GM23338 (cell line): ENCODE data around the gene SZT2. TPM values are rescaled to one million over a fixed set of nuclear protein-coding genes. Genes with fewer than 3 reads are reported as not detected.

ENCODE experiments used
- ATAC-seq: fragments of 200-7000 bp; cut with Tn5 transposase; 3 replicates; pipeline ENCODE4 v1.9.1; 2020
- DNase-seq: peaks from one replicate; pipeline ENCODE4 v3.0.0-alpha.2; 2015; ENCODE audit warnings: low spot score
- H2AFZ ChIP-seq: fragments of 200-600 bp; sonication (generic); 2 replicates; pipeline ENCODE4 v1.8.0; 2016; ENCODE audit warnings: antibody characterized with exemption, mild to moderate bottlenecking, moderate library complexity
- H3F3A ChIP-seq: fragments of 200-600 bp; sonication (generic); replicated peaks from 2 replicates; pipeline ENCODE4 v1.8.0; 2017; ENCODE audit warnings: antibody characterized with exemption, mixed run types, low read depth
- H3K27ac ChIP-seq: fragments of 200-600 bp; sonication (generic); 2 replicates; pipeline ENCODE4 v1.6.1; 2016; ENCODE audit warnings: low read depth
- H3K27me3 ChIP-seq: fragments of 200-600 bp; sonication (generic); 2 replicates; pipeline ENCODE4 v1.8.0; 2016; ENCODE audit warnings: mild to moderate bottlenecking, mixed run types, moderate library complexity; ENCODE audit not compliant: insufficient read depth
- H3K36me3 ChIP-seq: fragments of 200-600 bp; sonication (generic); 2 replicates; pipeline ENCODE4 v1.8.0; 2016; ENCODE audit warnings: mild to moderate bottlenecking; ENCODE audit not compliant: insufficient read depth
- H3K4me1 ChIP-seq: fragments of 200-600 bp; sonication (generic); 2 replicates; pipeline ENCODE4 v1.8.0; 2016; ENCODE audit warnings: mild to moderate bottlenecking, moderate library complexity; ENCODE audit not compliant: insufficient read depth
- H3K4me2 ChIP-seq: fragments of 200-600 bp; sonication (generic); 2 replicates; pipeline ENCODE4 v1.7.1; 2017; ENCODE audit warnings: mixed run types
- H3K4me3 ChIP-seq: fragments of 200-600 bp; sonication (generic); 2 replicates; pipeline ENCODE4 v1.6.1; 2016; ENCODE audit warnings: mixed run types
- H3K79me2 ChIP-seq: fragments of 200-600 bp; sonication (generic); replicated peaks from 2 replicates; pipeline ENCODE4 v1.8.0; 2017; ENCODE audit warnings: mild to moderate bottlenecking; ENCODE audit not compliant: insufficient read depth
- H3K9me2 ChIP-seq: fragments of 200-600 bp; sonication (generic); 2 replicates; pipeline ENCODE4 v1.8.0; 2017; ENCODE audit not compliant: insufficient read depth
- H4K20me1 ChIP-seq: fragments of 200-600 bp; sonication (generic); replicated peaks from 2 replicates; pipeline ENCODE4 v1.8.0; 2017; ENCODE audit warnings: mild to moderate bottlenecking; ENCODE audit not compliant: insufficient read depth
- H3K27ac Mint-ChIP-seq: 2 replicates; pipeline ENCODE4 v1.8.0; 2020; ENCODE audit warnings: inconsistent platforms, mild to moderate bottlenecking, moderate library complexity, mixed read lengths
- H3K27me3 Mint-ChIP-seq: 3 replicates; pipeline ENCODE4 v1.8.0; 2022; ENCODE audit warnings: low read depth, mild to moderate bottlenecking, moderate library complexity, mixed read lengths, inconsistent platforms; ENCODE audit not compliant: insufficient read depth, poor library complexity
- H3K36me3 Mint-ChIP-seq: 3 replicates; pipeline ENCODE4 v1.8.0; 2021; ENCODE audit warnings: low read depth, mild to moderate bottlenecking, inconsistent platforms, moderate library complexity, mixed read lengths
- H3K4me1 Mint-ChIP-seq: 3 replicates; pipeline ENCODE4 v1.8.0; 2020; ENCODE audit warnings: mild to moderate bottlenecking, inconsistent platforms, mixed read lengths
- H3K4me3 Mint-ChIP-seq: 3 replicates; pipeline ENCODE4 v1.8.0; 2021; ENCODE audit warnings: moderate library complexity, mild to moderate bottlenecking, inconsistent platforms, mixed read lengths
- H3K9me3 Mint-ChIP-seq: 3 replicates; pipeline ENCODE4 v1.8.0; 2020; ENCODE audit warnings: moderate library complexity, mild to moderate bottlenecking, inconsistent platforms, mixed read lengths
- CREB1 ChIP-seq: fragments of 250-450 bp; sonication (Bioruptor Pico); IDR thresholded peaks from 2 replicates; pipeline ENCODE4 v1.5.0; 2020; ENCODE audit warnings: low read depth, mild to moderate bottlenecking, moderate library complexity
- EZH2 ChIP-seq: fragments of 200-600 bp; sonication (generic); IDR thresholded peaks from one replicate; pipeline ENCODE4 v1.8.0; 2017; ENCODE audit warnings: antibody characterized with exemption, mild to moderate bottlenecking, low read depth; ENCODE audit not compliant: unreplicated experiment
- JUNB ChIP-seq: IDR thresholded peaks from one replicate; pipeline ENCODE4 v1.6.1; 2016; ENCODE audit warnings: antibody characterized with exemption; ENCODE audit not compliant: unreplicated experiment
- NANOG ChIP-seq: IDR thresholded peaks from 2 replicates; pipeline ENCODE4 v1.6.1; 2016; ENCODE audit warnings: antibody characterized with exemption, borderline replicate concordance
- POLR2AphosphoS5 ChIP-seq: IDR thresholded peaks from 2 replicates; pipeline ENCODE4 v1.6.1; 2016; ENCODE audit warnings: antibody characterized with exemption, low read depth
- STAT1 ChIP-seq: IDR thresholded peaks from one replicate; pipeline ENCODE4 v1.6.1; 2016; ENCODE audit warnings: antibody characterized with exemption; ENCODE audit not compliant: unreplicated experiment
- ZNF114 ChIP-seq: fragments of 250-450 bp; sonication (Bioruptor Pico); IDR thresholded peaks from 2 replicates; pipeline ENCODE4 v1.5.0; 2020; ENCODE audit warnings: mild to moderate bottlenecking, moderate library complexity
- ZNF331 ChIP-seq: fragments of 250-450 bp; sonication (Bioruptor Pico); IDR thresholded peaks from 2 replicates; pipeline ENCODE4 v1.5.0; 2020; ENCODE audit warnings: low read depth, mild to moderate bottlenecking, moderate library complexity
- polyA plus RNA-seq: library from polyadenylated mRNA; unstranded; fragments of >200 nt; fragmentation: Nextera tagmentation; extraction: Ambion mirVana; gene quantifications from 2 replicates; pipeline ENCODE4 v1.2.1, GENCODE V29; 2016
- total RNA-seq: library from RNA; depleted of rRNA; stranded (reverse); fragments of >200 nt; shearing (Covaris generic); gene quantifications from 2 replicates; pipeline ENCODE4 v1.2.3, GENCODE V29; 2014
- TF ChIP-seq, protein P1 (sequence below): fragments of 250-450 bp; sonication (Bioruptor Pico); IDR thresholded peaks from 2 replicates; pipeline ENCODE4 v1.5.0; 2020; ENCODE audit warnings: mild to moderate bottlenecking, moderate library complexity
- TF ChIP-seq, protein P2 (sequence below), 2 experiments: fragments of 200-600 bp in 1 of 2; sonication (generic) in 1 of 2; conservative IDR thresholded peaks; 2 replicates each; pipeline versions ENCODE4 v1.5.1 to v1.6.1; 2016 to 2017; ENCODE audit warnings: antibody characterized with exemption in 2 of 2, low read depth in 2 of 2, mild to moderate bottlenecking in 2 of 2, moderate library complexity in 1 of 2
- TF ChIP-seq, protein P3 (sequence below): IDR thresholded peaks from one replicate; pipeline ENCODE4 v1.6.1; 2018; ENCODE audit warnings: antibody characterized with exemption; ENCODE audit not compliant: unreplicated experiment
- TF ChIP-seq, protein P4 (sequence below): IDR thresholded peaks from 2 replicates; pipeline ENCODE4 v1.6.1; 2016; ENCODE audit warnings: antibody characterized with exemption

Gene SZT2
- total and polyA plus RNA-seq, 2 experiments from 2014 or later, result 4.1 to 16.1 TPM

DNA sequence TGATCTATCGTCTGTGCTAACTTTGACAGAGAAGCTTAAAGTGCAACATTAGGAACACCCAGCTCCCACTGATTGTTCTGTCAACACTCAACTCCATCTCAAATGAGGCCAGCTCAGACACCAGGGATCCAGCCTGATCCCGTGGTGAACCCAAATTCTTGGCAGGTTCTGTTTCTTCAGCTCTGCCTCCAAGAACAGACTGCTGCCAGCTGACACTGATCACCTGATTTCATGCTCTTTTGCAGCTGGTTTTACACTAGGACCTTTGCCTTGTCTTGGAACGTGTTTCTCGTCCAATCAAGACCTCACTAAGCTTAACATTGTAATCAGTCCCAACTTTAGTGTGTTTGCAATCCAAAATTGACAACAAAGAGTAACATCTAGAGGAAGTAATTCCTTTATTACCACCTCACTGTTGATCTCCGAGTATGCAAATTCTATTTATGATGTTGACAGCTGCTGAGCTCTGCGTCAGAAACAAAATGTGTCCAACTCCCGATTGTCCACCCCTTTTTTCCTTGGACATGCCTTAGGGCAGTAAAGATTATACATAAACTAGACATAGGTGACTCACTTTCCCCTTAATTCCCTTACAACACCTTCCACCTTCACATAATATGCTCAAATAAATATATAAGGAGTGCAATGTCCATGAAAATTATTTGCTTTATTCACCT lies 65.7 kb downstream of the SZT2 start:
- Histone ChIP-seq H3K9me2 (no peaks in the 10 kb centered on the region), H2AFZ (no peak overlapping the region), H3K27ac (no peak overlapping the region), H3K4me3 (no peak overlapping the region), H3K4me2 (0 out of 2 replicates have a peak overlapping the region, but pooled peaks have one; percentile 36), H3F3A (no peaks in the 10 kb centered on the region), H4K20me1 (no peaks in the 10 kb centered on the region; the same call in 1 of the 2 replicates), H3K4me1 (peaks cover 6% of the 10 kb centered on the region), H3K79me2 (no peaks in the 10 kb centered on the region), H3K36me3 (no peaks in the 10 kb centered on the region; the same call in 1 of the 2 replicates), H3K27me3 (no peaks in the 10 kb centered on the region)
- Mint-ChIP-seq H3K27ac (no peak overlapping the region), H3K4me1 (peaks cover 21% of the 10 kb centered on the region), H3K9me3 (peaks cover 3% of the 10 kb centered on the region; the same call in 2 of the 3 replicates), H3K36me3 (peaks cover 22% of the 10 kb centered on the region), H3K27me3 (peaks cover 22% of the 10 kb centered on the region), H3K4me3 (0 out of 3 replicates have a peak overlapping the region, but pooled peaks have one; percentile 7)
- DNase-seq (no peak), ATAC-seq (no peak)
- TF ChIP-seq, protein P1, sequence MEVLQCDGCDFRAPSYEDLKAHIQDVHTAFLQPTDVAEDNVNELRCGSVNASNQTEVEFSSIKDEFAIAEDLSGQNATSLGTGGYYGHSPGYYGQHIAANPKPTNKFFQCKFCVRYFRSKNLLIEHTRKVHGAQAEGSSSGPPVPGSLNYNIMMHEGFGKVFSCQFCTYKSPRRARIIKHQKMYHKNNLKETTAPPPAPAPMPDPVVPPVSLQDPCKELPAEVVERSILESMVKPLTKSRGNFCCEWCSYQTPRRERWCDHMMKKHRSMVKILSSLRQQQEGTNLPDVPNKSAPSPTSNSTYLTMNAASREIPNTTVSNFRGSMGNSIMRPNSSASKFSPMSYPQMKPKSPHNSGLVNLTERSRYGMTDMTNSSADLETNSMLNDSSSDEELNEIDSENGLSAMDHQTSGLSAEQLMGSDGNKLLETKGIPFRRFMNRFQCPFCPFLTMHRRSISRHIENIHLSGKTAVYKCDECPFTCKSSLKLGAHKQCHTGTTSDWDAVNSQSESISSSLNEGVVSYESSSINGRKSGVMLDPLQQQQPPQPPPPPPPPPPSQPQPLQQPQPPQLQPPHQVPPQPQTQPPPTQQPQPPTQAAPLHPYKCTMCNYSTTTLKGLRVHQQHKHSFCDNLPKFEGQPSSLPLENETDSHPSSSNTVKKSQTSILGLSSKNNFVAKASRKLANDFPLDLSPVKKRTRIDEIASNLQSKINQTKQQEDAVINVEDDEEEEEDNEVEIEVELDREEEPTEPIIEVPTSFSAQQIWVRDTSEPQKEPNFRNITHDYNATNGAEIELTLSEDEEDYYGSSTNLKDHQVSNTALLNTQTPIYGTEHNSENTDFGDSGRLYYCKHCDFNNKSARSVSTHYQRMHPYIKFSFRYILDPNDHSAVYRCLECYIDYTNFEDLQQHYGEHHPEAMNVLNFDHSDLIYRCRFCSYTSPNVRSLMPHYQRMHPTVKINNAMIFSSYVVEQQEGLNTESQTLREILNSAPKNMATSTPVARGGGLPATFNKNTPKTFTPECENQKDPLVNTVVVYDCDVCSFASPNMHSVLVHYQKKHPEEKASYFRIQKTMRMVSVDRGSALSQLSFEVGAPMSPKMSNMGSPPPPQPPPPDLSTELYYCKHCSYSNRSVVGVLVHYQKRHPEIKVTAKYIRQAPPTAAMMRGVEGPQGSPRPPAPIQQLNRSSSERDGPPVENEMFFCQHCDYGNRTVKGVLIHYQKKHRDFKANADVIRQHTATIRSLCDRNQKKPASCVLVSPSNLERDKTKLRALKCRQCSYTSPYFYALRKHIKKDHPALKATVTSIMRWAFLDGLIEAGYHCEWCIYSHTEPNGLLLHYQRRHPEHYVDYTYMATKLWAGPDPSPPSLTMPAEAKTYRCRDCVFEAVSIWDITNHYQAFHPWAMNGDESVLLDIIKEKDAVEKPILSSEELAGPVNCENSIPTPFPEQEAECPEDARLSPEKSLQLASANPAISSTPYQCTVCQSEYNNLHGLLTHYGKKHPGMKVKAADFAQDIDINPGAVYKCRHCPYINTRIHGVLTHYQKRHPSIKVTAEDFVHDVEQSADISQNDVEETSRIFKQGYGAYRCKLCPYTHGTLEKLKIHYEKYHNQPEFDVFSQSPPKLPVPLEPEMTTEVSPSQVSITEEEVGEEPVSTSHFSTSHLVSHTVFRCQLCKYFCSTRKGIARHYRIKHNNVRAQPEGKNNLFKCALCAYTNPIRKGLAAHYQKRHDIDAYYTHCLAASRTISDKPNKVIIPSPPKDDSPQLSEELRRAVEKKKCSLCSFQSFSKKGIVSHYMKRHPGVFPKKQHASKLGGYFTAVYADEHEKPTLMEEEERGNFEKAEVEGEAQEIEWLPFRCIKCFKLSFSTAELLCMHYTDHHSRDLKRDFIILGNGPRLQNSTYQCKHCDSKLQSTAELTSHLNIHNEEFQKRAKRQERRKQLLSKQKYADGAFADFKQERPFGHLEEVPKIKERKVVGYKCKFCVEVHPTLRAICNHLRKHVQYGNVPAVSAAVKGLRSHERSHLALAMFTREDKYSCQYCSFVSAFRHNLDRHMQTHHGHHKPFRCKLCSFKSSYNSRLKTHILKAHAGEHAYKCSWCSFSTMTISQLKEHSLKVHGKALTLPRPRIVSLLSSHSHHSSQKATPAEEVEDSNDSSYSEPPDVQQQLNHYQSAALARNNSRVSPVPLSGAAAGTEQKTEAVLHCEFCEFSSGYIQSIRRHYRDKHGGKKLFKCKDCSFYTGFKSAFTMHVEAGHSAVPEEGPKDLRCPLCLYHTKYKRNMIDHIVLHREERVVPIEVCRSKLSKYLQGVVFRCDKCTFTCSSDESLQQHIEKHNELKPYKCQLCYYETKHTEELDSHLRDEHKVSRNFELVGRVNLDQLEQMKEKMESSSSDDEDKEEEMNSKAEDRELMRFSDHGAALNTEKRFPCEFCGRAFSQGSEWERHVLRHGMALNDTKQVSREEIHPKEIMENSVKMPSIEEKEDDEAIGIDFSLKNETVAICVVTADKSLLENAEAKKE, result no peak
- TF ChIP-seq STAT1 (no peak), JUNB (no peak), EZH2 (no peak), ZNF331 (CRISPR knock-in tag) (no peak), CREB1 (CRISPR knock-in tag) (no peak), NANOG (no peak), ZNF114 (no peak), POLR2AphosphoS5 (no peak)
- TF ChIP-seq, protein P2, sequence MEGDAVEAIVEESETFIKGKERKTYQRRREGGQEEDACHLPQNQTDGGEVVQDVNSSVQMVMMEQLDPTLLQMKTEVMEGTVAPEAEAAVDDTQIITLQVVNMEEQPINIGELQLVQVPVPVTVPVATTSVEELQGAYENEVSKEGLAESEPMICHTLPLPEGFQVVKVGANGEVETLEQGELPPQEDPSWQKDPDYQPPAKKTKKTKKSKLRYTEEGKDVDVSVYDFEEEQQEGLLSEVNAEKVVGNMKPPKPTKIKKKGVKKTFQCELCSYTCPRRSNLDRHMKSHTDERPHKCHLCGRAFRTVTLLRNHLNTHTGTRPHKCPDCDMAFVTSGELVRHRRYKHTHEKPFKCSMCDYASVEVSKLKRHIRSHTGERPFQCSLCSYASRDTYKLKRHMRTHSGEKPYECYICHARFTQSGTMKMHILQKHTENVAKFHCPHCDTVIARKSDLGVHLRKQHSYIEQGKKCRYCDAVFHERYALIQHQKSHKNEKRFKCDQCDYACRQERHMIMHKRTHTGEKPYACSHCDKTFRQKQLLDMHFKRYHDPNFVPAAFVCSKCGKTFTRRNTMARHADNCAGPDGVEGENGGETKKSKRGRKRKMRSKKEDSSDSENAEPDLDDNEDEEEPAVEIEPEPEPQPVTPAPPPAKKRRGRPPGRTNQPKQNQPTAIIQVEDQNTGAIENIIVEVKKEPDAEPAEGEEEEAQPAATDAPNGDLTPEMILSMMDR (conservative IDR thresholded peaks at IDR 0.05; ENCODE audit: low read depth in 2 of 2), result no peak
- TF ChIP-seq, protein P3, sequence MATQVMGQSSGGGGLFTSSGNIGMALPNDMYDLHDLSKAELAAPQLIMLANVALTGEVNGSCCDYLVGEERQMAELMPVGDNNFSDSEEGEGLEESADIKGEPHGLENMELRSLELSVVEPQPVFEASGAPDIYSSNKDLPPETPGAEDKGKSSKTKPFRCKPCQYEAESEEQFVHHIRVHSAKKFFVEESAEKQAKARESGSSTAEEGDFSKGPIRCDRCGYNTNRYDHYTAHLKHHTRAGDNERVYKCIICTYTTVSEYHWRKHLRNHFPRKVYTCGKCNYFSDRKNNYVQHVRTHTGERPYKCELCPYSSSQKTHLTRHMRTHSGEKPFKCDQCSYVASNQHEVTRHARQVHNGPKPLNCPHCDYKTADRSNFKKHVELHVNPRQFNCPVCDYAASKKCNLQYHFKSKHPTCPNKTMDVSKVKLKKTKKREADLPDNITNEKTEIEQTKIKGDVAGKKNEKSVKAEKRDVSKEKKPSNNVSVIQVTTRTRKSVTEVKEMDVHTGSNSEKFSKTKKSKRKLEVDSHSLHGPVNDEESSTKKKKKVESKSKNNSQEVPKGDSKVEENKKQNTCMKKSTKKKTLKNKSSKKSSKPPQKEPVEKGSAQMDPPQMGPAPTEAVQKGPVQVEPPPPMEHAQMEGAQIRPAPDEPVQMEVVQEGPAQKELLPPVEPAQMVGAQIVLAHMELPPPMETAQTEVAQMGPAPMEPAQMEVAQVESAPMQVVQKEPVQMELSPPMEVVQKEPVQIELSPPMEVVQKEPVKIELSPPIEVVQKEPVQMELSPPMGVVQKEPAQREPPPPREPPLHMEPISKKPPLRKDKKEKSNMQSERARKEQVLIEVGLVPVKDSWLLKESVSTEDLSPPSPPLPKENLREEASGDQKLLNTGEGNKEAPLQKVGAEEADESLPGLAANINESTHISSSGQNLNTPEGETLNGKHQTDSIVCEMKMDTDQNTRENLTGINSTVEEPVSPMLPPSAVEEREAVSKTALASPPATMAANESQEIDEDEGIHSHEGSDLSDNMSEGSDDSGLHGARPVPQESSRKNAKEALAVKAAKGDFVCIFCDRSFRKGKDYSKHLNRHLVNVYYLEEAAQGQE, result no peak
- TF ChIP-seq, protein P4, sequence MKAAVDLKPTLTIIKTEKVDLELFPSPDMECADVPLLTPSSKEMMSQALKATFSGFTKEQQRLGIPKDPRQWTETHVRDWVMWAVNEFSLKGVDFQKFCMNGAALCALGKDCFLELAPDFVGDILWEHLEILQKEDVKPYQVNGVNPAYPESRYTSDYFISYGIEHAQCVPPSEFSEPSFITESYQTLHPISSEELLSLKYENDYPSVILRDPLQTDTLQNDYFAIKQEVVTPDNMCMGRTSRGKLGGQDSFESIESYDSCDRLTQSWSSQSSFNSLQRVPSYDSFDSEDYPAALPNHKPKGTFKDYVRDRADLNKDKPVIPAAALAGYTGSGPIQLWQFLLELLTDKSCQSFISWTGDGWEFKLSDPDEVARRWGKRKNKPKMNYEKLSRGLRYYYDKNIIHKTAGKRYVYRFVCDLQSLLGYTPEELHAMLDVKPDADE, result no peak
